GM18505 (cell line): ENCODE results near the gene RPS6KA4.

Experiments used
- ATAC-seq: cut with Tn5 transposase; IDR thresholded peaks from one replicate; pipeline ENCODE4 v1.9.1; 2021; ENCODE audit not compliant: unreplicated experiment
- POLR2A ChIP-seq: IDR thresholded peaks from 4 replicates; pipeline ENCODE4 v1.6.1; 2011; ENCODE audit warnings: borderline replicate concordance; ENCODE audit not compliant: insufficient read depth, insufficient read length; ENCODE audit errors: extremely low read depth

RPS6KA4 gene

GRCh38 chr11:64376071-64376470, 17.1 kb downstream of the RPS6KA4 start:
- no peak for TF ChIP-seq POLR2A

GRCh38 chr11:64378335-64378880, 19.4 kb downstream of the RPS6KA4 start:
- TF ChIP-seq POLR2A: no peak
- ATAC-seq: no peak

More at GRCh38 chr11:64376071-64376470, 17.1 kb downstream of the RPS6KA4 start:
- no peak for ATAC-seq

GRCh38 chr11:64379160-64379559, 20.2 kb downstream of the RPS6KA4 start:
- no peak for TF ChIP-seq POLR2A
- no peak for ATAC-seq

- no peak for ATAC-seq
- no peak for TF ChIP-seq POLR2A
Observed at GRCh38 chr11:64379817-64380709, 21.1 kb downstream of the RPS6KA4 start.

- no peak for ATAC-seq
- no peak for TF ChIP-seq POLR2A
Observed at GRCh38 chr11:64381350-64381749, 22.4 kb downstream of the RPS6KA4 start.

- TF ChIP-seq POLR2A: no peak
- no peak for ATAC-seq
Observed at GRCh38 chr11:64382047-64382446, 23.1 kb downstream of the RPS6KA4 start.

- TF ChIP-seq POLR2A: no peak
- ATAC-seq: no peak
Observed at GRCh38 chr11:64382586-64382985, 23.6 kb downstream of the RPS6KA4 start.

- no peak for TF ChIP-seq POLR2A
- no peak for ATAC-seq
Observed at GRCh38 chr11:64383580-64383979, 24.6 kb downstream of the RPS6KA4 start.

GRCh38 chr11:64384028-64384737, 25.2 kb downstream of the RPS6KA4 start:
- no peak for TF ChIP-seq POLR2A
- no peak for ATAC-seq

GRCh38 chr11:64384981-64385944, 26.3 kb downstream of the RPS6KA4 start:
- ATAC-seq: no peak
- no peak for TF ChIP-seq POLR2A

- ATAC-seq: no peak
- no peak for TF ChIP-seq POLR2A
Observed at GRCh38 chr11:64385945-64386704, 27.2 kb downstream of the RPS6KA4 start.

GRCh38 chr11:64387916-64388315, 29.0 kb downstream of the RPS6KA4 start:
- ATAC-seq: no peak
- no peak for TF ChIP-seq POLR2A
